ENCODE measurements around the gene GGCT.

DNA sequence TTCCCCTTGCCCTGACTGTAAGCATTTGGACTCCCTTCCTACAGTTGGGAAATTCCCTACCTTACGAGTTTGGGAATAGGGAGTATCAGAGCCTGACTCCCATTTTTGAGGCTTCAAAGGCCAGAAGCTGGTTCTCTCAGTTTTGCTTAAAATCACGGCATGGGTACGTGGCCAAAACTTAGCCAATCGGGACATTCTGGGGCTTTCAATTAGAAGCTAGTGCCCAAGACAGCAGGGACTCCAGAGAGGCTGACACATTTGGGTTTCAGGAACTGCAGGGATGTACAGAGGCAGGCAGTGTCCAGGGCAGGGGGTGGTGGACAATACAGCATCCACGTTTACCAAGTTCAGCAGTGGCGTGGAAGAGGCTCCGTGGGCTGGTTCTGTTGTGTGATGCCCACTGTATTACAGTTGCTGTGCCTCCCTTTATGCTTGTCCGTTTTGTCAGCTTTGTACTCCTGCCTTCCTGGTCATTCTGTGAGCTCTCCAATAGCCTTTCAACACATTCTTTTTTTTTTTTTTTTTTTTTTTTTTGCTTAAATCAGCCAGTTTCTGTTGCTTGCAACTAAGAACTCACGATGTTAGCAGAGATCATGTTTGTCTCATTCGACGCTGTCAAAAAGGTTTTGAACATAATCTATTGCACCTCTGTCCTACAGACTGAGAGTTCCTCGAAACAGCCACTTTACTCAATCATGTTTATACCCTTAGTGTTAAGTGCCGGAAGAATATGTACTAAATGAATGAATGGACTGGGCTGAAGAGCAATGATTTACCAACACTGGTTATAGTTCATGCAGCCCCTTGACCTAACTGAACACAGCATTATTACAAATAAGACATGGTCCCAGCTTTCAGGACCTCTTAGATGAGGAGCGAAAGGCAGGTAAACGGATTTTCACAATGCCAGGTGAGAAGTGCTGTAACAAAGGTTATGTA lies 1.1 kb downstream of the GGCT start:
- TF ChIP-seq, protein P1, sequence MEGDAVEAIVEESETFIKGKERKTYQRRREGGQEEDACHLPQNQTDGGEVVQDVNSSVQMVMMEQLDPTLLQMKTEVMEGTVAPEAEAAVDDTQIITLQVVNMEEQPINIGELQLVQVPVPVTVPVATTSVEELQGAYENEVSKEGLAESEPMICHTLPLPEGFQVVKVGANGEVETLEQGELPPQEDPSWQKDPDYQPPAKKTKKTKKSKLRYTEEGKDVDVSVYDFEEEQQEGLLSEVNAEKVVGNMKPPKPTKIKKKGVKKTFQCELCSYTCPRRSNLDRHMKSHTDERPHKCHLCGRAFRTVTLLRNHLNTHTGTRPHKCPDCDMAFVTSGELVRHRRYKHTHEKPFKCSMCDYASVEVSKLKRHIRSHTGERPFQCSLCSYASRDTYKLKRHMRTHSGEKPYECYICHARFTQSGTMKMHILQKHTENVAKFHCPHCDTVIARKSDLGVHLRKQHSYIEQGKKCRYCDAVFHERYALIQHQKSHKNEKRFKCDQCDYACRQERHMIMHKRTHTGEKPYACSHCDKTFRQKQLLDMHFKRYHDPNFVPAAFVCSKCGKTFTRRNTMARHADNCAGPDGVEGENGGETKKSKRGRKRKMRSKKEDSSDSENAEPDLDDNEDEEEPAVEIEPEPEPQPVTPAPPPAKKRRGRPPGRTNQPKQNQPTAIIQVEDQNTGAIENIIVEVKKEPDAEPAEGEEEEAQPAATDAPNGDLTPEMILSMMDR (IDR thresholded peaks at IDR 0.05), result no peak
- no peak for TF ChIP-seq EP300 (IDR thresholded peaks at IDR 0.05)
